Measurements from ENCODE around the gene THPO.

Gene THPO

GRCh38 chr3:184338511-184338945, 39.5 kb downstream of the THPO start:
- Histone ChIP-seq H4K20me1 (ENCODE audit: low read depth, low read length) (peaks cover 3% of the 10 kb centered on the region; the same call in 1 of the 2 replicates), H3K9me2 (replicated peaks; ENCODE audit: insufficient read depth, low read length) (no peaks in the 10 kb centered on the region), H2AFZ (ENCODE audit: low read depth, low read length, severe bottlenecking) (no peak overlapping the region), H3K4me2 (ENCODE audit: low read depth, low read length, poor library complexity, severe bottlenecking) (no peak overlapping the region), H3K27me3 (ENCODE audit: low read length) (no peaks in the 10 kb centered on the region), H3F3A (ENCODE audit: insufficient read depth) (peaks cover 21% of the 10 kb centered on the region), H3K79me2 (ENCODE audit: insufficient read depth, low read length) (no peaks in the 10 kb centered on the region), H3K9ac (ENCODE audit: low read length) (no peak overlapping the region), H3K27ac (ENCODE audit: low read depth, low read length) (no peak overlapping the region), H3K4me3 (ENCODE audit: insufficient read depth, low read length, poor library complexity, severe bottlenecking) (no peak overlapping the region), H3K36me3 (ENCODE audit: low read length) (0 out of 2 replicates have a peak, but pooled peaks cover 6% of the 10 kb centered on the region), H3K9me3 (ENCODE audit: insufficient read depth, low read length) (no peaks in the 10 kb centered on the region)
- TF ChIP-seq CTCF (IDR thresholded peaks at IDR 0.05; ENCODE audit: insufficient read depth, low read length, poor library complexity, severe bottlenecking) (no peak), EZH2phosphoT487 (conservative IDR thresholded peaks at IDR 0.05; ENCODE audit: low read length) (no peak)

GRCh38 chr3:184337981-184338380, 40.0 kb downstream of the THPO start:
- Histone ChIP-seq H3F3A (ENCODE audit: insufficient read depth) (peaks cover 27% of the 10 kb centered on the region), H3K4me3 (ENCODE audit: insufficient read depth, low read length, poor library complexity, severe bottlenecking) (no peak overlapping the region), H3K4me2 (ENCODE audit: low read depth, low read length, poor library complexity, severe bottlenecking) (no peak overlapping the region), H3K27me3 (ENCODE audit: low read length) (no peaks in the 10 kb centered on the region), H3K9ac (ENCODE audit: low read length) (no peak overlapping the region), H4K20me1 (ENCODE audit: low read depth, low read length) (peaks cover 3% of the 10 kb centered on the region; the same call in 1 of the 2 replicates), H2AFZ (ENCODE audit: low read depth, low read length, severe bottlenecking) (no peak overlapping the region), H3K9me3 (ENCODE audit: insufficient read depth, low read length) (no peaks in the 10 kb centered on the region), H3K27ac (ENCODE audit: low read depth, low read length) (no peak overlapping the region), H3K79me2 (ENCODE audit: insufficient read depth, low read length) (no peaks in the 10 kb centered on the region), H3K36me3 (ENCODE audit: low read length) (0 out of 2 replicates have a peak, but pooled peaks cover 8% of the 10 kb centered on the region), H3K9me2 (replicated peaks; ENCODE audit: insufficient read depth, low read length) (no peaks in the 10 kb centered on the region)
- no peak for TF ChIP-seq CTCF (IDR thresholded peaks at IDR 0.05; ENCODE audit: insufficient read depth, low read length, poor library complexity, severe bottlenecking)
- no peak for TF ChIP-seq EZH2phosphoT487 (conservative IDR thresholded peaks at IDR 0.05; ENCODE audit: low read length)

DNA sequence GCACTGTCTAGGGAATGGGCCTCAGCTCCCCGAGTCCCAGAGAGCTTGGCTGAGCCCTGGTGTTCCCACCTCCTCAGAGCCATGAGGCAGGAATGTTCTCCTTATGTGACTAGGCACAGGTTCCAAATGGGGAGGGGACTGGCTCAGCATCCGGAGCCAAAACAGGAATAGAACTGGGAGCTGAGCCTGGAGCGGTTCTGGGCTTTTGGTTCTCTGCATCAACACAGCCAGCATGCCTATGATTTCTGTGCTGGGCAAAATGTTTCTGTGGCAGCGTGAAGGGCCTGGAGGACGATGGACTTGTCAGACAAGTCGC, 40.6 kb downstream of the THPO start, which contains the start of gene FAM131A:
FAM131A (plus strand) TSS at position 202 of the 316 bp plus-strand sequence; CDS start at position 233, 31 bp downstream.
- H4K20me1 ChIP-seq (ENCODE audit: low read depth, low read length), result peaks cover 3% of the 10 kb centered on the region; the same call in 1 of the 2 replicates
- TF ChIP-seq CTCF (IDR thresholded peaks at IDR 0.05; ENCODE audit: insufficient read depth, low read length, poor library complexity, severe bottlenecking) (no peak), EZH2phosphoT487 (conservative IDR thresholded peaks at IDR 0.05; ENCODE audit: low read length) (no peak)
- H2AFZ ChIP-seq (ENCODE audit: low read depth, low read length, severe bottlenecking), result no peak within 1 kb of the TSS
- peak within 1 kb of the TSS; percentile 80 for H3K4me3 ChIP-seq (ENCODE audit: insufficient read depth, low read length, poor library complexity, severe bottlenecking)
- 0 out of 2 replicates have a peak, but pooled peaks cover 12% of the 10 kb centered on the region for H3K36me3 ChIP-seq (ENCODE audit: low read length)
- H3K27me3 ChIP-seq (ENCODE audit: low read length), result no peaks in the 10 kb centered on the region
- H3K9ac ChIP-seq (ENCODE audit: low read length), result peak within 1 kb of the TSS; percentile 65
- H3K9me3 ChIP-seq (ENCODE audit: insufficient read depth, low read length), result no peaks in the 10 kb centered on the region
- no peaks in the 10 kb centered on the region for H3K9me2 ChIP-seq (replicated peaks; ENCODE audit: insufficient read depth, low read length)
- no peaks in the 10 kb centered on the region for H3K79me2 ChIP-seq (ENCODE audit: insufficient read depth, low read length)
- peak within 1 kb of the TSS; percentile 71 for H3K4me2 ChIP-seq (ENCODE audit: low read depth, low read length, poor library complexity, severe bottlenecking)
- peaks cover 33% of the 10 kb centered on the region for H3F3A ChIP-seq (ENCODE audit: insufficient read depth)
- H3K27ac ChIP-seq (ENCODE audit: low read depth, low read length), result no peak within 1 kb of the TSS

Measured in SU-DHL-6 (cell line).